Adipose tissue (tissue), 3 donors: ENCODE data around the gene TSC22D2. TPM values are rescaled to one million over a fixed set of nuclear protein-coding genes. Genes with fewer than 3 reads are reported as not detected.

Source experiments
- H3K27ac ChIP-seq: one replicate; pipeline ENCODE4 v1.5.1; 2013; ENCODE audit warnings: low read depth, low read length
- WGBS, 3 donors: extraction: QIAGEN DNeasy Blood & Tissue Kit; methylation state at CpG; one replicate each; pipeline ENCODE4 v1.1.7; 2013; 5-methylcytosine and 5-hydroxymethylcytosine counted together
- polyA plus RNA-seq, 3 donors: library from polyadenylated mRNA; stranded (reverse); fragments of 200-250 nt; gene quantifications; one replicate each; pipeline ENCODE4 v1.2.3, GENCODE V29; 2013
- donor health status: healthy with polysubstance abuse.
- donor health status: Bipolar disorder and iron deficiency.
- donor health status: healthy.

The TSC22D2 gene
- polyA plus RNA-seq, result 10 to 100 TPM in 2 of 3 donors, 1 to 10 TPM in 1; 3.1 to 17.2 (median 16.8) TPM

GRCh38 chr3:150408221-150409124, at the start of gene TSC22D2:
TSC22D2 (plus strand) TSS chr3:150408298; CDS start chr3:150409351, 1,053 bp downstream.
- 0 to 1% (median 0%) methylated on average over 64 to 102 of the region's 102 CpGs for WGBS, 3 donors
- H3K27ac ChIP-seq, result peak within 1 kb of the TSS; percentile 55

- no peak overlapping the region for H3K27ac ChIP-seq
- 91 to 95% (median 92%) methylated on average over 2 of the region's 2 CpGs for WGBS, 3 donors
Measured at GRCh38 chr3:150359381-150359780, 48.7 kb upstream of the TSC22D2 start.

- no peak overlapping the region for H3K27ac ChIP-seq
- WGBS, 3 donors, result 89 to 97% (median 96%) methylated on average over 3 of the region's 3 CpGs
Measured at GRCh38 chr3:150360966-150361365, 47.1 kb upstream of the TSC22D2 start.

GRCh38 chr3:150362515-150363302, 45.4 kb upstream of the TSC22D2 start:
- WGBS, 3 donors, result 96 to 97% (median 96%) methylated on average over 2 of the region's 2 CpGs
- H3K27ac ChIP-seq, result no peak overlapping the region

GRCh38 chr3:150363420-150363819, 44.7 kb upstream of the TSC22D2 start:
- no peak overlapping the region for H3K27ac ChIP-seq
- WGBS, 3 donors, result 85 to 93% (median 92%) methylated on average over 2 of the region's 2 CpGs

- no peak overlapping the region for H3K27ac ChIP-seq
- WGBS, 3 donors, result 74 to 84% (median 77%) methylated on average over 5 of the region's 5 CpGs
Measured at GRCh38 chr3:150365132-150365604, 42.9 kb upstream of the TSC22D2 start.

- H3K27ac ChIP-seq, result no peak overlapping the region
Measured at GRCh38 chr3:150367757-150368156, 40.3 kb upstream of the TSC22D2 start.

GRCh38 chr3:150370122-150370602, 37.9 kb upstream of the TSC22D2 start:
- WGBS, 3 donors, result 57 to 71% (median 58%) methylated on average over 4 of the region's 4 CpGs
- no peak overlapping the region for H3K27ac ChIP-seq

- 74 to 87% (median 76%) methylated on average over 1 of the region's 1 CpG for WGBS, 3 donors
- H3K27ac ChIP-seq, result no peak overlapping the region
Measured at GRCh38 chr3:150370999-150371398, 37.1 kb upstream of the TSC22D2 start.

GRCh38 chr3:150371741-150372254, 36.3 kb upstream of the TSC22D2 start:
- no peak overlapping the region for H3K27ac ChIP-seq

GRCh38 chr3:150372320-150372719, 35.8 kb upstream of the TSC22D2 start:
- no peak overlapping the region for H3K27ac ChIP-seq
- 46 to 81% (median 72%) methylated on average over 2 of the region's 2 CpGs for WGBS, 3 donors

More at GRCh38 chr3:150371741-150372254, 36.3 kb upstream of the TSC22D2 start:
- WGBS, 3 donors, result 14 to 36% (median 25%) methylated on average over 6 of the region's 6 CpGs

- WGBS, 3 donors, result 32 to 66% (median 62%) methylated on average over 1 of the region's 1 CpG
Measured at GRCh38 chr3:150372722-150373121, 35.4 kb upstream of the TSC22D2 start.

GRCh38 chr3:150373234-150373875, 34.7 kb upstream of the TSC22D2 start:
- H3K27ac ChIP-seq, result no peak overlapping the region
- 78 to 86% (median 81%) methylated on average over 4 of the region's 4 CpGs for WGBS, 3 donors

More at GRCh38 chr3:150372722-150373121, 35.4 kb upstream of the TSC22D2 start:
- no peak overlapping the region for H3K27ac ChIP-seq

- no peak overlapping the region for H3K27ac ChIP-seq
Measured at GRCh38 chr3:150374975-150375374, 33.1 kb upstream of the TSC22D2 start.

GRCh38 chr3:150376001-150376848, 31.9 kb upstream of the TSC22D2 start:
- H3K27ac ChIP-seq, result no peak overlapping the region
- 17 to 30% (median 30%) methylated on average over 3 of the region's 3 CpGs for WGBS, 3 donors

GRCh38 chr3:150377601-150378300, 30.3 kb upstream of the TSC22D2 start:
- 81 to 88% (median 86%) methylated on average over 1 of the region's 1 CpG for WGBS, 3 donors
- no peak overlapping the region for H3K27ac ChIP-seq

GRCh38 chr3:150378301-150378748, 29.8 kb upstream of the TSC22D2 start:
- WGBS, 3 donors, result 91 to 98% (median 95%) methylated on average over 6 of the region's 6 CpGs

More at GRCh38 chr3:150378301-150378748, 29.8 kb upstream of the TSC22D2 start:
- no peak overlapping the region for H3K27ac ChIP-seq
